AG09319 (cell line): Measurements from ENCODE around the gene NOL4L.

ENCODE experiments used
- DNase-seq: peaks from one replicate; pipeline ENCODE4 v3.0.0-alpha.2; 2010; ENCODE audit warnings: low read depth; ENCODE audit errors: extremely low read depth
- CTCF ChIP-seq: IDR thresholded peaks from 2 replicates; pipeline ENCODE4 v1.5.1; 2011; ENCODE audit warnings: low read depth, mild to moderate bottlenecking, inconsistent platforms, low read length, moderate library complexity

The NOL4L gene

GRCh38 chr20:32476684-32477593 lies 108.2 kb downstream of the NOL4L start:
- no peak for TF ChIP-seq CTCF
- DNase-seq = no peak

DNA sequence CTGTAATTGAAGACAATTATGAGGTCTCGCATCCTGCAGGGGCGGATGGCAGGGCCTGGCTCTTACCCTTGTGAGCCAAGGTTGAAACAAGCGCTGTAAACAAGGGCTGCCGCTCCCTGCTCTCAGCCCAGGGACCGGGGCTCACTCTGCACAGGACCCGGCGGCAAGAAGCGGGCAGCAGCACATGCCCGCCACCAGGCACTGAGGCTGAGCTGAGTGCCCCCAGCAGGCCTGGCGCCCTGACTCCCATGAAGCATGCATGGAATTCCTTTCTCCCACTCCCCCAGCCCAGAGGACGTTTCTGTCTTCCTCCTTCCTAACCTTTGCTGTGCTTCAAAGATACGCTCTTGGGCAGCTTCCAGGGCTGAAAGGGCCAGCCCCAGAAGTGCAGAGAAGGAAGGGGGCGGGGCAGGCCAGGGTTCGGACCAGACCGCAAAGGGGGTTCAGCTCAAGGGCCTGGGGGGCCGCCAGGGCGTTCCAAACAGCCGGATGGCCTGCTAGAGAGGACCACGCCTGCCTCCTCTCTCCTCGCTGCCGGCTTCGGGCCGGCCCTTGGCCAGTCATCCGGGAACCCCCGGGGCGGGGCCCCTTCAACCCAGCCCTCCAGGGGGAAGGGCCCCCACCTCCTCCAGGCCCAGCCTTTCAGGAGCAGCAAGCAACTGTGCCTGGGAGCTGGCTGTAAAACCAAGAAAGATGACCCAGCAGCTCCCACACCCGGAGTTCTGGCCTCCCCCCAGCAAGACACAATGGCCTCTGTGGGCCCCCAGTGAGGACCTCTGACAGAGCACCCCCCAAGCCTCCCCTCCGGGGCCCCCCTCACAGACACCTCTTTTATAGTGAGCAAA lies 109.9 kb downstream of the NOL4L start:
- no peak; the same call in 1 of the 2 replicates for TF ChIP-seq CTCF
- peak; percentile 86 for DNase-seq

DNA sequence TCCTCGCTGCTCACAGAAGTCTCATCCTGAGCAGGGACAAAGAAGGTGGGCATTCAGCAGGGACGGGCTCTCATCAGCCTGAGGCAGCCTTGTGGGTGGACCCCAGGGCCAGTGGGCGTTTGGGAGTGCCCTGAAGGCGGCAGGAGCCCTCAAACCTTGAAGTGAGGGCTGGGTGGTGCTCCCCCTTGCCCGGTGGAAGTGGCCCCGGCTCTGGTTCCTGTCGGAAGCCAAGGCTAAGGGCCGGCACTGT lies 110.5 kb downstream of the NOL4L start:
- no peak for TF ChIP-seq CTCF
- no peak for DNase-seq

- DNase-seq = no peak
- no peak for TF ChIP-seq CTCF
Measured at GRCh38 chr20:32474009-32474716, 111.0 kb downstream of the NOL4L start.

DNA sequence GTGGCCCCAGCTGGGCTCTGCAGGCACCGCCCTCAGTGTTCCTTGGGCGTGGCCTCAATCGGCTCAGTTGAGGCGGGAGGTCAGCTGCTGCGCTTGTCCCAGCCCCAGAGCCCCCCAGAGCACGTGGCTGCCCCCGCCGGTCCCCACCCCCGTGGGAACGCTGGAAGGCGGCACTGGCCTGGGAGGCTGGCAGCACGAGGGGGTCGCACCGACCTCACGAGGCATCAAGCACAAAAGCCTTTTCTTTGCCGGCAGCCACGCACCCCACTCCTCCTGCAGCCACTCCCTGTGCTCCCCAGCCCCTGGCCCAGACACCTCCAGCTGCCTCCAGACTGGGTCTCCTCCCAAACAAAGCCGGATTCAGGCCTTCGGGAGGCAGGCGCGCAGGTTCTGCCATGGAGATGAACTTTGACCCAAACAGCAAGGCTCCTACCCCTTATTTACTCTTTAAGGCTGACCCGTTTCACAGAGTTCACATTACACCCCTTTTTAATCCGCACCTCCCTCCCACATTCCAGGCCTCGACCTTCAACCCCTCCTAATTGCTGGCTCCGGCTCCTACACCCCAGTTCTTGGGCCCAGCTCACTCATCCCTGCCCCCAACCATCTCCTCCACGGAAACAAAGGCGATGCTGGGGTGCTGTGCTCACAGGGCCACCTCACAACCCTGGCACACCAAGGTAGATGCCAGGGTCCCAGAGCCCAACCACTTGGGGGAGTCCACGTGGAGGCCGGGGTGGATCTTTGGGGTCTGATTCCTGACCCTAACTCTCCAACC lies 111.7 kb downstream of the NOL4L start:
- no peak for TF ChIP-seq CTCF
- DNase-seq = no peak

DNA sequence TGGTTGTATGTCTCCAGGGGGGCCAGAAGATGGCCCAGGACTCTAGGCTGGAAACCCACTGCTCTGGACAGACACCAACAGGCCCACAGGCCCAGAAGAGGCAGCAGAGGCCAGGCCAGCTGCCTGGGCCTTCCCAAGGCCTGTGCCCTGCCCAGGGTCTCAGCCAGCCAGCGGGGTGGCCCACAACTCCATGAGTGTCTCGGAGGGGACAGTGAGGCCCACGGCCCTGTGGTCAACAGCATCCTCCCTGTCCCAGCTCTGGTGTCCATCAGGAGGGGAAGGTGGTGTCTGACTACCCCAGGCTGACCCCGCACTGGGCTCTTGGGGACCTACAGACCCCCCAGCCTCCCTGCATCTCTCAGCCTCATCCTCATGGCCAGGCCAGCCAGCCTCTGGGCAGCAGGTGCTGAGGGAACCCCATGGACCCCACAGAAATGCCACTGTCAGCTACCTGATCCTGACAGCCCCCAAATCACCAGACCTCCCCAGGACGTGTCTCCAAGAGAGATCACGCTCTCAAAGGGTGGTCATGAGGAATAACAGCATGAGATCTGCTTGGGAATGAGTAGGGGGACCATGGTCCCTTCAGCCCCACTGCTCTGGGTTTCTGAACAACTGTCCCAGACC lies 112.4 kb downstream of the NOL4L start:
- DNase-seq = no peak
- no peak for TF ChIP-seq CTCF
